RWPE1 (cell line): ENCODE measurements around the gene RILPL1.
A peak's percentile ranks its signal among the peaks of the same experiment; 100 is the strongest.
"Not testable (repeated sequence)": the region's sequence is repeated elsewhere in the genome, so short reads cannot be mapped to it uniquely, and the experiment has no call there.

Source experiments
- CTCF ChIA-PET: fragments of 350-600 bp; sonication (Branson Sonifier 250); formaldehyde crosslinking; extraction: SDS; loops from one replicate; lab custom pipeline; 2021; lab: Yijun Ruan, JAX
- POLR2A ChIA-PET: fragments of 400-600 bp; formaldehyde crosslinking; extraction: SDS; loops from one replicate; lab custom pipeline; 2020; ENCODE audit warnings: antibody characterized with exemption; ENCODE audit not compliant: low non-redundant PET; lab: Yijun Ruan, JAX
- DNase-seq: peaks from one replicate; pipeline ENCODE4 v3.0.0; 2012; ENCODE audit warnings: low spot score
- H3K27ac ChIP-seq: fragments of 450-650 bp; 2 replicates; pipeline ENCODE4 v1.5.1; 2017
- CTCF ChIP-seq: fragments of 450-650 bp; conservative IDR thresholded peaks from 2 replicates; pipeline ENCODE4 v1.5.1; 2017; ENCODE audit warnings: low read depth, mild to moderate bottlenecking

RILPL1 gene

GRCh38 chr12:123498126-123498825 is 35.2 kb downstream of the RILPL1 start:
- ChIA-PET CTCF (no interaction called here), POLR2A (no interaction called here)
- TF ChIP-seq CTCF, result no peak
- H3K27ac ChIP-seq, result no peak overlapping the region
- no peak for DNase-seq

DNA sequence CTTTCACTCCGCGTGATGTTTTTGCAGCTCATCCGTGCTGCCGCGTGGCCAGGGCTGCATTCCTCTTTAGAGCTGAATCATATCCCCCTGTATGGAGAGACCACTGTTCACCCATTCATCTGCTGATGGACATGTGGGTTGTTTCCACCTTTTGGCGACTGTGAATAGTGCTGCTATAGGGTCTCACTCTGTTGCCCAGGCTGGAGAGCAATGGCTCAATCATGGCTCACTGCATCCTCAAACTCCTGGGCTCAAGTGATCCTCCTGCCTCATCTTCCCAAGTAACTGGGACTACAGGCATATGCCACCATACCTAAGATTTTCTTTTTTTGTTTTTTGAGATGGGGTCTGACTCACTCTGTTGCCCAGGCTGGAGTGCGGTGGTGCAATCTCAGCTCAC is 36.5 kb downstream of the RILPL1 start:
- CTCF ChIA-PET, result no interaction called here
- DNase-seq, result no peak

DNA sequence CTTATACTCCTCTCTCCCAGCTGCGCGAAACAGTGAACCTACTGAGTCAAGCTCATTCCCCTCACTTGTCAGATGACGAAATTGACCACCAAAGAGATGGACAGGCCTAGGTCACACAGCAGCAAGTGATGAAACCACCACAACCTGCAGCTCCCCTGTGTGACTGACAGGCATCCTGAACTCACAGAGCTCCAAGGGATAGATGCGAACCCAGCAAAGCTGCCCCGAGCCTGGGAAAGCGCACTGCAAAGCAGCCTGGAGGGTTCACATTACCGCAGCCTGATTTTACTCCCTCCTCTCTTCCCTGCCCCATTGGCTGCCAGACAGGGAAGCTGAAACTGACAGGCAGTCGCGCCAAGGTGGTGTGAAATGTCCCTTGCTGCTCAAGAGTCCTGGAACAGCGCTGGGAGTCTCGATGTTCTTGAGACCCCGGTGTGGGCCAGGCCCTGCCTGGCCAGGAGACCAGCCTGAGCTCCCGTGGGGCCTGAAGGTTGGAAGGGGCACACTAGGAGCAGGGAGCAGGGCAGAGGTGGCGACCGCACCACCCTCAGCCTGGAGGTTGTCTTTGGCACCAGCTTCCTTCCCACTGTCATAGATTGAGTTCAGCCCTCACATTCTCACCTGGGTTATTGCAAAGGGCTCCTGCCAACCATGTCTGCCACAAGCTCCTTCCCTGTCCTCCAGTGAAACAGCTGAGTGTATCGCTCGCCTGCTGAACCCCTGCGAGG is 39.2 kb downstream of the RILPL1 start:
- peak overlapping the region; percentile 31 for H3K27ac ChIP-seq
- POLR2A ChIA-PET, result no interaction called here
- DNase-seq, result no peak
- no peak for TF ChIP-seq CTCF
- CTCF ChIA-PET, result interaction anchor here (0.6 to 1.1 kb wide), 2 partner anchors 36 to 88 kb away, joined by 3 read pairs; partner anchors contain the start of gene SNRNP35

More for the DNA sequence above, 36.5 kb downstream of the RILPL1 start:
- H3K27ac ChIP-seq, result no peak overlapping the region
- POLR2A ChIA-PET, result no interaction called here
- no peak for TF ChIP-seq CTCF

- H3K27ac ChIP-seq, POLR2A ChIA-PET, DNase-seq: not testable (repeated sequence)
- CTCF ChIA-PET, result interaction anchor here (0.6 kb wide), 1 partner anchor 55 kb away, joined by 3 read pairs; no protein-coding TSS in a partner anchor
These were observed 41.0 kb downstream of the RILPL1 start for GRCh38 chr12:123492339-123493039.

DNA sequence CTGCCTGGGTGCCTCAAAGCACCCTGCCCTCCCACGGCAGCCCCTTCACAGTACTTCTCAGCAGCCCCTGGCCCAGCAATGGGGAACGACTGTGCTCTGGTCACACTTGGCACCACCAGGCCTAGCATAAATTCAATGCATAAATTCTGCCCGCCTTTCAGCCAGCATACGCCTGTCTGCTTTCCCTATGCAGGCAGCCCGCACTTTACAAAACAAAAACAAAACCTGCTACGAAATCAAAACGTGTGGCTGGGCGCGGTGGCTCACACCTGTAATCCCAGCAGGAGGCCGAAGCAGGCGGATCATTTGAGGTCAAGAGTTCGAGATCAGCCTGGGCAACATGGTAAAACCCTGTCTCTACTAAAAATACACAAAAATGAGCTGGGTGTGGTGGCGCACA is 42.0 kb downstream of the RILPL1 start:
- no peak for TF ChIP-seq CTCF
- ChIA-PET CTCF (no interaction called here), POLR2A (no interaction called here)
- DNase-seq, result no peak
- peak overlapping the region; percentile 22; the same call in 1 of the 2 replicates for H3K27ac ChIP-seq

DNA sequence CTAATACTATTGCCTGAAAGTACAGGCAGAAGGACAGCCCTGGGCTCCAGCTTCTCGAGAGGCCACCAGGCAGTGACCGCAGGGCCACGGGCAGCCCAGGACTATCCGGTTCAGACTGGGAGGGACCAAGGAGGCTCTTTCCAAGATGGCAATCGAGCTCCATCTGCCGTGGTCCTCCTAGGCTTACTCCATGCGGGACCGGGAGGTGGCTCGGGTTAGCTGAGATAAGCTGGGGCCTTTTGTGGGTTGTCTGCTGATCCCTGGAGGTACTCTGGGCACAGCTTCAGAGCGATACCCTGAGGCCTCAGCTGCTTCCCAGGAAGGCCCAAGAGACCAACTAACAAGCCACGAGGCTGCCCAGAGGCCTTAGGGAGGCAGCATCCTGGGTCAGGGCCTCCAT is 42.5 kb downstream of the RILPL1 start:
- DNase-seq, result no peak
- POLR2A ChIA-PET, result no interaction called here
- CTCF ChIA-PET, result no interaction called here
- TF ChIP-seq CTCF, result no peak
- peak overlapping the region; percentile 22 for H3K27ac ChIP-seq
